K562 (cell line): ENCODE measurements around the gene AIF1L. TPM values are rescaled to one million over a fixed set of nuclear protein-coding genes. Genes with fewer than 3 reads are reported as not detected.

Experiments used
- ATAC-seq: fragments of 200-7000 bp; cut with Tn5 transposase; 3 replicates; pipeline ENCODE4 v1.9.1; 2020; ENCODE audit warnings: moderate library complexity
- BruUV-seq: library from RNA; stranded (reverse); fragments of 400-500 nt; replicated peaks from 2 replicates; lab custom pipeline; 2021; lab: Mats Ljungman, UMichigan
- CTCF ChIA-PET: fragments of 300-600 bp; formaldehyde crosslinking; extraction: SDS; loops from one replicate; lab custom pipeline; 2021; ENCODE audit warnings: low intra/inter-chr PET ratio; lab: Yijun Ruan, JAX
- POLR2A ChIA-PET: fragments of 300-600, 350-650 bp; sonication (Branson Sonifier 250); formaldehyde crosslinking; extraction: SDS; loops from one replicate; lab custom pipeline; 2021; ENCODE audit warnings: antibody characterized with exemption, inconsistent platforms; lab: Yijun Ruan, JAX
- DNase-seq, 4 experiments: peaks; one replicate each; pipeline versions ENCODE4 v3.0.0 to v3.0.0-alpha.2; 2011 to 2018; ENCODE audit warnings: low spot score in 3 of 4, mixed read lengths in 3 of 4; ENCODE audit errors: extremely low read depth in 1 of 4
- FAIRE-seq: peaks from 2 replicates; lab custom pipeline; 2011; peaks lifted over from hg19 to GRCh38; lab: Jason Lieb, UNC
- H2AFZ ChIP-seq: 2 replicates; pipeline ENCODE4 v1.6.0; 2011; ENCODE audit warnings: low read depth, low read length, control low read depth, inconsistent platforms
- H3K27ac ChIP-seq: fragments of 200-600 bp; 3 replicates; pipeline ENCODE4 v1.8.0; 2011; ENCODE audit warnings: low read depth, mild to moderate bottlenecking, control low read depth, inconsistent platforms, low read length, moderate library complexity, mixed read lengths; ENCODE audit errors: extremely low read depth
- H3K27me3 ChIP-seq, 2 experiments: fragments of 300-600 bp in 1 of 2; 2 replicates in 1 of 2; 3 replicates in 1 of 2; pipeline versions ENCODE4 v1.6.0 to v1.8.0; 2011; ENCODE audit warnings: inconsistent platforms in 2 of 2, low read length in 2 of 2, mild to moderate bottlenecking in 1 of 2, mixed read lengths in 1 of 2, moderate library complexity in 1 of 2; ENCODE audit not compliant: control insufficient read depth in 2 of 2, insufficient read depth in 2 of 2
- H3K36me3 ChIP-seq: fragments of 300-600 bp; 3 replicates; pipeline ENCODE4 v1.8.0; 2011; ENCODE audit warnings: mild to moderate bottlenecking, low read length, inconsistent platforms; ENCODE audit not compliant: control insufficient read depth, insufficient read depth
- H3K4me1 ChIP-seq, 2 experiments: fragments of 200-600 bp in 1 of 2; replicated peaks in 1 of 2; 2 replicates in 1 of 2; 3 replicates in 1 of 2; pipeline versions ENCODE4 v1.5.1 to v1.8.0; 2011; ENCODE audit warnings: inconsistent platforms in 2 of 2, low read length in 2 of 2, mild to moderate bottlenecking in 1 of 2, mixed read lengths in 1 of 2, moderate library complexity in 1 of 2; ENCODE audit not compliant: control insufficient read depth in 2 of 2, insufficient read depth in 2 of 2
- H3K4me2 ChIP-seq: 2 replicates; pipeline ENCODE4 v1.6.1; 2011; ENCODE audit warnings: low read length, control low read depth, inconsistent platforms, mixed read lengths; ENCODE audit not compliant: insufficient read depth
- H3K4me3 ChIP-seq: fragments of 200-600 bp; sonication (generic), shearing (Covaris generic); 2 replicates; pipeline ENCODE4 v1.5.1; 2016; ENCODE audit warnings: control low read depth, inconsistent platforms
- H3K79me2 ChIP-seq: fragments of 200-600 bp; 3 replicates; pipeline ENCODE4 v1.8.0; 2011; ENCODE audit warnings: low read length, inconsistent platforms; ENCODE audit not compliant: control insufficient read depth, insufficient read depth
- H3K9ac ChIP-seq, 2 experiments: 2 replicates each; pipeline versions ENCODE4 v1.6.0 to v1.6.1; 2011; ENCODE audit warnings: low read depth in 2 of 2, low read length in 2 of 2, control low read depth in 1 of 2, inconsistent platforms in 1 of 2, mild to moderate bottlenecking in 1 of 2, mixed read lengths in 1 of 2; ENCODE audit not compliant: insufficient read depth in 1 of 2
- H3K9me1 ChIP-seq: one replicate; pipeline ENCODE4 v1.6.0; 2011; ENCODE audit warnings: inconsistent platforms, mild to moderate bottlenecking, low read length, moderate library complexity; ENCODE audit not compliant: control insufficient read depth, insufficient read depth
- H3K9me3 ChIP-seq: replicated peaks from 2 replicates; pipeline ENCODE4 v1.5.1; 2011; ENCODE audit warnings: low read depth, low read length, inconsistent platforms; ENCODE audit not compliant: control insufficient read depth, insufficient read depth
- H4K20me1 ChIP-seq: replicated peaks from 2 replicates; pipeline ENCODE4 v1.6.1; 2011; ENCODE audit warnings: low read length, inconsistent platforms, mixed read lengths; ENCODE audit not compliant: control insufficient read depth, insufficient read depth
- WGBS: fragments of 100-300 bp; shearing (Covaris generic); methylation state at CpG from one replicate; pipeline ENCODE4 v1.1.6; 2016; ENCODE audit warnings: low coverage, mixed read lengths; ENCODE audit not compliant: insufficient coverage; ENCODE audit errors: missing lambda C conversion rate; 5-methylcytosine and 5-hydroxymethylcytosine counted together
- in situ Hi-C: fragments of 300-500 bp; cut with MboI; formaldehyde crosslinking; loops from 4 replicates; pipeline ENCODE4 v1.15.0; 2018; ENCODE audit warnings: inconsistent platforms, mixed read lengths
- intact Hi-C: fragments of 100-400 bp; cut with micrococcal nuclease; formaldehyde crosslinking; loops from 2 replicates; pipeline ENCODE4 v1.14.2; 2022
- polyA plus RNA-seq, 8 experiments: library from polyadenylated mRNA; depleted of rRNA in 4 of 8; stranded (reverse) in 5 of 8; unstranded in 3 of 8; fragments of >200 nt; fragmentation: Nextera tagmentation in 2 of 8; fragmentation: Illumina TruSeq in 1 of 8; extraction: Ambion mirVana in 2 of 8; extraction: Trizol in 1 of 8; gene quantifications; 2 replicates each; pipeline versions ENCODE4 v1.2.1 to v1.2.3, GENCODE V29; 2011 to 2014; ENCODE audit warnings: inconsistent platforms in 1 of 8, missing spikeins in 1 of 8
- total RNA-seq, 7 experiments: library from RNA; depleted of rRNA in 6 of 7; stranded (reverse); fragments of >200 nt in 6 of 7; fragmentation: Illumina TruSeq in 2 of 7; extraction: Trizol in 2 of 7; gene quantifications; 2 replicates each; pipeline versions ENCODE4 v1.2.1 to v1.2.3, GENCODE V29; 2011 to 2021; ENCODE audit warnings: low replicate concordance in 1 of 7
- TF ChIP-seq, protein P1 (sequence below), 2 experiments: fragments of 450-650 bp in 1 of 2; sonication (generic) in 1 of 2; formaldehyde crosslinking; conservative IDR thresholded peaks; 2 replicates each; pipeline versions ENCODE4 v1.4.0 to v1.8.1; 2020 to 2022; ENCODE audit warnings: mild to moderate bottlenecking in 1 of 2, missing genetic modification reagents in 1 of 2
- TF ChIP-seq, protein P2 (sequence below): IDR thresholded peaks from 2 replicates; pipeline ENCODE4 v1.6.1; 2014; ENCODE audit warnings: antibody characterized with exemption

The AIF1L gene
- total and polyA plus RNA-seq, 9 of the 15 experiments (the other 6 are each of a cell fraction or from before 2014, with no cell fraction given) = 0.34 to 9.1 (median 1.3) TPM

DNA sequence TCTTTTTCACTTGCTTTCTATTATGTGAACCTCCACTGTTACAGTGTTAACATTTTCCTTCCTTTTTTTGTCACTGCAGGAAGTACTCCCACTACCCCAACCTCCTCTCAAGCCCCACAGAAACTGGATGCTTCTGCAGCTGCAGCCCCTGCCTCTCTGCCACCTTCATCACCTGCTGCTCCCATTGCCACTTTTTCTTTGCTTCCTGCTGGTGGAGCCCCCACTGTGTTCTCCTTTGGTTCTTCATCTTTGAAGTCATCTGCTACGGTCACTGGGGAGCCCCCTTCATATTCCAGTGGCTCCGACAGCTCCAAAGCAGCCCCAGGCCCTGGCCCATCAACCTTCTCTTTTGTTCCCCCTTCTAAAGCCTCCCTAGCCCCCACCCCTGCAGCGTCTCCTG, 47.9 kb downstream of the AIF1L start:
- no peak overlapping the region for H2AFZ ChIP-seq
- H4K20me1 ChIP-seq = peaks cover 20% of the 10 kb centered on the region
- DNase-seq = no peak
- no peaks in the 10 kb centered on the region for H3K27me3 ChIP-seq
- no peak for FAIRE-seq
- 89% methylated on average over 3 of the region's 3 CpGs for WGBS
- H3K79me2 ChIP-seq = no peaks in the 10 kb centered on the region
- no peaks in the 10 kb centered on the region for H3K9me3 ChIP-seq
- in situ Hi-C loops (no loop called here), intact Hi-C loops (no loop called here)
- peak overlapping the region in 1 of 2 experiments; percentile 1; a peak in 1 of 4 replicates for H3K9ac ChIP-seq
- H3K27ac ChIP-seq = no peak overlapping the region
- no TSS peak for BruUV-seq
- no peak for ATAC-seq
- H3K9me1 ChIP-seq = peaks cover 8% of the 10 kb centered on the region
- peaks cover 0 to 6% of the 10 kb centered on the region in 2 experiments; a peak in 2 of 5 replicates for H3K4me1 ChIP-seq
- peaks cover 99% of the 10 kb centered on the region for H3K36me3 ChIP-seq
- H3K4me2 ChIP-seq = no peak overlapping the region
- POLR2A ChIA-PET = interaction anchor here (0.7 to 22.5 kb wide), 8 partner anchors 10 to 45 kb away, joined by 3 to 583 read pairs (median 6); partner anchors contain the start of gene NUP214
- CTCF ChIA-PET = no interaction called here
- H3K4me3 ChIP-seq = no peak overlapping the region
- TF ChIP-seq, protein P1, sequence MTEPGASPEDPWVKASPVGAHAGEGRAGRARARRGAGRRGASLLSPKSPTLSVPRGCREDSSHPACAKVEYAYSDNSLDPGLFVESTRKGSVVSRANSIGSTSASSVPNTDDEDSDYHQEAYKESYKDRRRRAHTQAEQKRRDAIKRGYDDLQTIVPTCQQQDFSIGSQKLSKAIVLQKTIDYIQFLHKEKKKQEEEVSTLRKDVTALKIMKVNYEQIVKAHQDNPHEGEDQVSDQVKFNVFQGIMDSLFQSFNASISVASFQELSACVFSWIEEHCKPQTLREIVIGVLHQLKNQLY (CRISPR knock-in tag; conservative IDR thresholded peaks at IDR 0.05) = peak in 1 of 2 experiments; percentile 35; a peak in 1 of 4 replicates
- TF ChIP-seq, protein P2, sequence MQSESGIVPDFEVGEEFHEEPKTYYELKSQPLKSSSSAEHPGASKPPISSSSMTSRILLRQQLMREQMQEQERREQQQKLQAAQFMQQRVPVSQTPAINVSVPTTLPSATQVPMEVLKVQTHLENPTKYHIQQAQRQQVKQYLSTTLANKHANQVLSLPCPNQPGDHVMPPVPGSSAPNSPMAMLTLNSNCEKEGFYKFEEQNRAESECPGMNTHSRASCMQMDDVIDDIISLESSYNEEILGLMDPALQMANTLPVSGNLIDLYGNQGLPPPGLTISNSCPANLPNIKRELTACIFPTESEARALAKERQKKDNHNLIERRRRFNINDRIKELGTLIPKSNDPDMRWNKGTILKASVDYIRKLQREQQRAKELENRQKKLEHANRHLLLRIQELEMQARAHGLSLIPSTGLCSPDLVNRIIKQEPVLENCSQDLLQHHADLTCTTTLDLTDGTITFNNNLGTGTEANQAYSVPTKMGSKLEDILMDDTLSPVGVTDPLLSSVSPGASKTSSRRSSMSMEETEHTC = no peak
